ENCODE results near the gene GBP4. TPM values are rescaled to one million over a fixed set of nuclear protein-coding genes. Genes with fewer than 3 reads are reported as not detected.
A peak's percentile ranks its signal among the peaks of the same experiment; 100 is the strongest.

Gene GBP4
- total RNA-seq, 3 donors from 2014 or later, result 3.6 to 5.1 (median 4.2) TPM

DNA sequence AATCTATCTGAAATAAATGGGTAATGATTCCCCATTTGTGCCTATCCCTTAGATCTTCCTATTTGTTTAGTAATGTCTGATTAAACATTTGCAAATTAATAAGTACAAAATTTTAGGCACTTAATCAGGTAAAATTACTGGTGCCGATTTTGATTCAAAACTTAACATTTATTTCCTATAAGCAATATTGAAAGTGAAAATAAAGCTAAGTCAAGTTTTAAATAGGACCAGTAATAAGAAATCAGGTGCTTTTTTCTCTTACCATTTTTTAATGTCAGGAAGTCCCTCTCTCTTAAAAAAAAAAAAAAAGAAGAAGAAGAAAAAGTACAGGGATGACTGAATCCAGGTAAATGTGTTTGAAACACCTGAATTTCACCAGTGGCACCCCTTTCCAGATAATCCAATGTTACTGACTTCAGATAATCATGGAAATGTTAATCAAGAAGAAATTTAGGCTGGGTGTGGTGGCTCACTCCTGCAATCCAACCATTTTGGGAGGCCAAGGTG lies 836 bp upstream of the GBP4 start:
- no peak for TF ChIP-seq POLR2A (IDR thresholded peaks at IDR 0.05)
- TF ChIP-seq, protein P1, sequence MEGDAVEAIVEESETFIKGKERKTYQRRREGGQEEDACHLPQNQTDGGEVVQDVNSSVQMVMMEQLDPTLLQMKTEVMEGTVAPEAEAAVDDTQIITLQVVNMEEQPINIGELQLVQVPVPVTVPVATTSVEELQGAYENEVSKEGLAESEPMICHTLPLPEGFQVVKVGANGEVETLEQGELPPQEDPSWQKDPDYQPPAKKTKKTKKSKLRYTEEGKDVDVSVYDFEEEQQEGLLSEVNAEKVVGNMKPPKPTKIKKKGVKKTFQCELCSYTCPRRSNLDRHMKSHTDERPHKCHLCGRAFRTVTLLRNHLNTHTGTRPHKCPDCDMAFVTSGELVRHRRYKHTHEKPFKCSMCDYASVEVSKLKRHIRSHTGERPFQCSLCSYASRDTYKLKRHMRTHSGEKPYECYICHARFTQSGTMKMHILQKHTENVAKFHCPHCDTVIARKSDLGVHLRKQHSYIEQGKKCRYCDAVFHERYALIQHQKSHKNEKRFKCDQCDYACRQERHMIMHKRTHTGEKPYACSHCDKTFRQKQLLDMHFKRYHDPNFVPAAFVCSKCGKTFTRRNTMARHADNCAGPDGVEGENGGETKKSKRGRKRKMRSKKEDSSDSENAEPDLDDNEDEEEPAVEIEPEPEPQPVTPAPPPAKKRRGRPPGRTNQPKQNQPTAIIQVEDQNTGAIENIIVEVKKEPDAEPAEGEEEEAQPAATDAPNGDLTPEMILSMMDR (IDR thresholded peaks at IDR 0.05), result no peak
- Histone ChIP-seq H3K9me3 (no peaks in the 10 kb centered on the region), H3K27ac (peak overlapping the region; percentile 64 to 80), H3K4me3 (peak overlapping the region in 2 of 3 donors; percentile 53 to 65), H3K27me3 (no peaks in the 10 kb centered on the region), H3K36me3 (no peaks in the 10 kb centered on the region), H3K4me1 (no peaks in the 10 kb centered on the region)
- intact Hi-C loops (cut with DNase I; ENCODE audit: low total_unique reads), result no loop called here
- DNase-seq (ENCODE audit: low spot score in 2 of 2), result no peak

DNA sequence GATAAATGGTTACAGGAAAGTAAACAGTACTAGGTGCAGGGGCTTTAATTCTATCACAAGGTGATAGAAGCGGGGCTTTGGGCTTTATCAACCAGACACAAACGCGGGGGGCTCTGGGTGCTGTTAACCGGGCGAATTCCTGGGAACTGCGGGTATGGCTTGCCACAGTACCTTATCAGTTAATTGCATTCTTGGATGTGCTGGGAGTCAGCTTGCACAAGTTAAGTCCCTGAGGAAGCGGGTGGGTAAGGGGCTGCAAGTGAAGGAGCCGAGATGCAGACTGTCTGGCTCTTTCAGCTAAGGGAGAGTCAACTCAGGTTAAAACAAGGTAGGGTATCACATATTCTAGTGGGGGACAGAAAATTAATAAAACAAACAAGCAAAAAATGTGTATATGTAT lies 661 bp downstream of the GBP4 start:
- Histone ChIP-seq H3K4me1 (no peaks in the 10 kb centered on the region), H3K36me3 (no peaks in the 10 kb centered on the region), H3K27ac (peak overlapping the region; percentile 64 to 80), H3K4me3 (peak overlapping the region; percentile 53 to 65 (median 54)), H3K27me3 (no peaks in the 10 kb centered on the region), H3K9me3 (no peaks in the 10 kb centered on the region)
- no peak for DNase-seq (ENCODE audit: low spot score in 2 of 2)
- TF ChIP-seq, protein P1 (IDR thresholded peaks at IDR 0.05), result no peak
- TF ChIP-seq POLR2A (IDR thresholded peaks at IDR 0.05) (no peak), POLR2AphosphoS5 (IDR thresholded peaks at IDR 0.05) (no peak)
- intact Hi-C loops (cut with DNase I; ENCODE audit: low total_unique reads), result no loop called here

DNA sequence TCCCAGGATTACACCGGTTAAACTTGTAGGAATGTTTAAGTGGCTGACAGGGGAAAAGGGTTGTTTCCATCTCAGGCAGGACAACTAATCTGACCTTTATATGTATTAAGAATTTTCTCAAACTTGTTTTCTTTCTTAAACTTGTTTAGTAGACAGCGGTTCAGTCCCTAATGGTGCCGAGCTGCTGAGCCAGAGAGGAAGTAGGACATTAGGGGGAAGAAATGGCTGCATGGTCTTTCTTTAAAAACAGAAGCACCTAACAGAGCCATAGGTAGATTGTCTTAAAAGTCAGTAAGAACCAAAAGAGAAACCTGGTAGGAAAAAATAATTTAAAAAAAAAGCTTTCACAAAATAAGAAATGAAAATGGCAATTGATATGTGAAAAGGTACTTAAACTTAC lies 3.3 kb downstream of the GBP4 start:
- TF ChIP-seq POLR2A (IDR thresholded peaks at IDR 0.05) (no peak), POLR2AphosphoS5 (IDR thresholded peaks at IDR 0.05) (no peak)
- TF ChIP-seq, protein P1 (IDR thresholded peaks at IDR 0.05), result no peak
- Histone ChIP-seq H3K36me3 (no peaks in the 10 kb centered on the region), H3K27ac (no peak overlapping the region), H3K9me3 (no peaks in the 10 kb centered on the region), H3K27me3 (no peaks in the 10 kb centered on the region), H3K4me1 (no peaks in the 10 kb centered on the region), H3K4me3 (peak overlapping the region in 1 of 3 donors; percentile 15)
- intact Hi-C loops (cut with DNase I; ENCODE audit: low total_unique reads), result no loop called here
- no peak for DNase-seq (ENCODE audit: low spot score in 2 of 2)

DNA sequence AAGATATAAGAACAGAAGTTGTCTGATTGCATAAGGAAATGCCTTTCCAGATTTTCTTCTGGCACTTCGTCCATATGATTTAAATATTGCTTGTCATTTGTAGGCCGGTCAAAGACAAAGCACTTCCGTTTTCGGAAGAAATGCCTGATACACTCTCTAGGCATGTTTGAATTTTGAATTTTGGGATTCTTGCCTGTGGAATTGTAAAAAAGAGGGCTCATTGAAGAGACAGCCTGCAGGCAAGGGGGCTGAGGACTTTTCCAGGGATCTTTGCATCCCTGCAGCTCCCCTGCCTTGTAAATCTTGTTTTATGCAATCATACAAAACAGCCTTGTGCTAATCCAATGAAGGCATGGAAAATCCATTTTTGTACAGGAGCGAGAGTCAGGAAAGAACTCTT lies 7.4 kb downstream of the GBP4 start:
- Histone ChIP-seq H3K36me3 (no peaks in the 10 kb centered on the region), H3K27ac (no peak overlapping the region), H3K27me3 (no peaks in the 10 kb centered on the region), H3K4me3 (no peak overlapping the region), H3K4me1 (no peaks in the 10 kb centered on the region), H3K9me3 (no peaks in the 10 kb centered on the region)
- TF ChIP-seq, protein P1 (IDR thresholded peaks at IDR 0.05), result no peak
- no peak for TF ChIP-seq POLR2A (IDR thresholded peaks at IDR 0.05)
- TF ChIP-seq POLR2AphosphoS5 (IDR thresholded peaks at IDR 0.05), result no peak
- DNase-seq (ENCODE audit: low spot score in 2 of 2), result no peak
- intact Hi-C loops (cut with DNase I; ENCODE audit: low total_unique reads), result no loop called here

DNA sequence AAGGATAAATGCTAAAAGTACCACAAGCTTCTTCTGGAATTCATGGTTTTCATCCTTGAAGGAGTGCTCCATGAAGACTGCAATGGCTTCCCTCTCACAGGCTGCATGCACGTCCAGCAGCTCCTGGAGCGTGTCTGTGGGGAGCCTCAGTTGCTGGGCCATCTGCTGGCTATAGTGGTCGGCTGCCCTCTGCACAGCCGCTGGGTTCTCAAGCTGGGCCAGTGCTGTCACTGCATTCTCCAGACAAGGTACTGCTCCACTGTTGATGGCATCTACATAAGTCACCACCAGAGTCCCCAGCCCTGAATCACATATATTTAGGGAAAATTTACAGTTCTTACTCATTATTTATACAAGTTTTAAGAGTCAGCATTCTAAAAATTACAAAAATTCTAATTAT lies 8.7 kb downstream of the GBP4 start:
- H3K27me3 ChIP-seq, result no peaks in the 10 kb centered on the region
- no peak overlapping the region for H3K27ac ChIP-seq
- intact Hi-C loops (cut with DNase I; ENCODE audit: low total_unique reads), result no loop called here
- no peak overlapping the region for H3K4me3 ChIP-seq
- H3K4me1 ChIP-seq, result no peaks in the 10 kb centered on the region
- TF ChIP-seq POLR2A (IDR thresholded peaks at IDR 0.05) (no peak), POLR2AphosphoS5 (IDR thresholded peaks at IDR 0.05) (no peak)
- TF ChIP-seq, protein P1 (IDR thresholded peaks at IDR 0.05), result no peak
- no peaks in the 10 kb centered on the region for H3K9me3 ChIP-seq
- no peaks in the 10 kb centered on the region for H3K36me3 ChIP-seq
- no peak for DNase-seq (ENCODE audit: low spot score in 2 of 2)

All from breast epithelium (tissue), 4 donors.